Skin of body (tissue), 2 donors: ENCODE data around the gene VPS37B. TPM values are rescaled to one million over a fixed set of nuclear protein-coding genes. Genes with fewer than 3 reads are reported as not detected.
"Not testable (repeated sequence)": the region's sequence is repeated elsewhere in the genome, so short reads cannot be mapped to it uniquely, and the experiment has no call there.

Experiments used
- DNase-seq: peaks from one replicate; lab custom pipeline; 2025; lab: John Stamatoyannopoulos, UW
- total RNA-seq: library from RNA; depleted of rRNA; stranded (reverse); fragments of >200 nt; gene quantifications from one replicate; pipeline ENCODE4 v1.2.3, GENCODE V29; 2014

Gene VPS37B
- total RNA-seq, 1 donor from 2014 or later, result 22.7 TPM

DNA sequence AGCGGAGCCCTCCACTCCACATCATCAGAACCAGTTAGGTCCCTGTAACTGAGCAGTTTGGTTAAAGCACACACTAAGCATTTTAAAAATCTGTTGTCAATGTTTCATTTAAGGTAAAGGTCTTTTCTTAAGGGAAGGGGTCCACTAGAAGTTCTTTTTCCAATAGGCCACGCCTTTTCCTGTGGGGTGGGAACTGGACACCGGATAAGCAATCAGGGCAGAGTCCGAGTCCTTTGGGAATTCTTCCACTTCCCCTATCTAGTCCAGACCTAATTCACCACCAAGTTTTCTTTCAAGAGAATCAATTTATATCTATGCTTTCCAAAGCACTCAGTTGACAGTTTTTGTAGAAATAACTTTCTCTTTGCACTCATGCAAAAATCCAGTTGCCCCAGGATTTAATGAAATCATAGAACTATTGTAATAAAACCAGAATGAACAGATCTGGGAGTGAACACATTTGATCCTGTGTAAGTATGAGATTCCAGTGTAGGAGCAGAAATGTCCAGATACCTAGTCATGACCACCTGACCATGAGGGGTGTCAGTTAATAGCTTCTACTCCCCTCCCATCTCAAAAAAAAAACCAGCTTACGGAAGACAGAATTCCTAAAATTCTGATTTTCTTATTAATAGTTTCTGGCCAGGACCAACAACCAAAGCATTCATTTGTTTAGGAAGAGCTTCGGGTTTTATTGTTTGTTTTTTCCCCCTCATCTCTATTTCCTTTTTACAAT, 11.7 kb downstream of the VPS37B start:
- DNase-seq, result no peak

DNA sequence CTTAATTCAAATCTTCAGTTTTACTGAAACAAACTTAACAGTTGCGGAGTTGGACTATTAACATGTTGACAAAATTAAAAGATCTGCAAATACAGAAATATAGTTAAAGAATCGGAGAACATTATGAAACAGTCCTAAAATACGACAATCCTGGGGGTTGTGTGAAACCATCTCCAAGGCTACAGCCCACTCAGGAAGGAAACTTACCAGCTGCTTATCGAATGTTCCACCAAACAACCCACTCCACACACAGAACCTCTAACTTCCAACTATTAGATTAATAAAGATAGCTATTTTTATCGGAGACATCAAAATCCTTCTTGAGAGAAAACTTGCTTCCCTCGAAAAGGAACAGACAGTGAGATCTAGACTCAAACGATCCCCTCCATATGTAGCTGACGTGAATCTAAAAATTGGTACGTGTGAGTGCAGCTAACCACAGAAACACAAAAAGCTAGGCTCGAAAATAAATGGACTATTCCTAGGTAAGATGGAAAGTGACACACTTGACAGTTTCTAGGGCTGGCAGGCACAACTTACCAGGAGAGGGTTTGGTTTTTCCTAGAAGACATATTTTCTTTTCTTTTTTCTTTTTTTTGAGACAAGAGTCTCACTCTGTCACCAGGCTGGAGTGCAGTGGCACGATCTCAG, 12.9 kb downstream of the VPS37B start:
- no peak for DNase-seq

DNA sequence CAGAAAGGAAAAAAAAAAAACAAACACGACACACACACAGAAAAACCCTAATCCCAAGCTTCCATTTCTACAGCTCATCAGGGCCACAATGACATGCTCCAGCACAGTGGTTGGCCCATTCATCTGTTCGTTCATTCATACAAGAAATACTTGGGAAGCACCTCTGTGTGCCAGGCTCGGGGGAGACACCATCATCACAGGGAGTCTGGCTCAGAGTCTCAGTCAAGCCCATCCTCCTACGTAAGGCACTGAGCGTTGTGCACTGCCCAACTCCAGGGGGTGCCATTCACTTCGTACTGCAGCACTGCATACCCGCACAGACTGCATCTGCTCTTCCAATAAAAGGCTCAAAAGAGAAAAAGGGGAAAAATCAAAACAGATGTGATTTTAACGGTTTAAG, 15.3 kb downstream of the VPS37B start:
- DNase-seq, result peak; percentile 54

DNA sequence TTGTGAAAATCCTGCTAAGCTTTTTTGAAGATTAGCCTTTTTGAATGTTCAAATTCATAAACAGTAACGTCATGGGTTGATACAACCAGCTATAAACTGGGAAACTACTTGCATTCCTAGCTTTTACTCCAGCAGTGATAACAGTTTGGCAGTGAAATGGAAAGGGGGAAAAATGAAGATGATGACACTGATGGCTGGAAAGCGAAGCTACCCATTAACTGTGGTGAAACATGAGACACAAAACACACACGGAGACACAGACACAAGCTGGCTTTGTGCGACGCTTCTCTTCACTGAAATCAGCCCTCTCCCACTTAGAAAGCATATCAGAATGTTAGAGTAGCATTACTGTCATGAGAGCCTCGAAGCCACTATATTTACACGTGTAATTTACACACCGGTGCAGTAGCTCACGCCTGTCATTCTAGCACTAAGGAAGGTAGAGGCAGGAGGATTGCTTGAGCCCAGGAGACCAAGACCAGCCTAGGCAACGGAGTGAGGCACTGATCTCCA, 15.7 kb downstream of the VPS37B start:
- DNase-seq, result peak; percentile 22

DNA sequence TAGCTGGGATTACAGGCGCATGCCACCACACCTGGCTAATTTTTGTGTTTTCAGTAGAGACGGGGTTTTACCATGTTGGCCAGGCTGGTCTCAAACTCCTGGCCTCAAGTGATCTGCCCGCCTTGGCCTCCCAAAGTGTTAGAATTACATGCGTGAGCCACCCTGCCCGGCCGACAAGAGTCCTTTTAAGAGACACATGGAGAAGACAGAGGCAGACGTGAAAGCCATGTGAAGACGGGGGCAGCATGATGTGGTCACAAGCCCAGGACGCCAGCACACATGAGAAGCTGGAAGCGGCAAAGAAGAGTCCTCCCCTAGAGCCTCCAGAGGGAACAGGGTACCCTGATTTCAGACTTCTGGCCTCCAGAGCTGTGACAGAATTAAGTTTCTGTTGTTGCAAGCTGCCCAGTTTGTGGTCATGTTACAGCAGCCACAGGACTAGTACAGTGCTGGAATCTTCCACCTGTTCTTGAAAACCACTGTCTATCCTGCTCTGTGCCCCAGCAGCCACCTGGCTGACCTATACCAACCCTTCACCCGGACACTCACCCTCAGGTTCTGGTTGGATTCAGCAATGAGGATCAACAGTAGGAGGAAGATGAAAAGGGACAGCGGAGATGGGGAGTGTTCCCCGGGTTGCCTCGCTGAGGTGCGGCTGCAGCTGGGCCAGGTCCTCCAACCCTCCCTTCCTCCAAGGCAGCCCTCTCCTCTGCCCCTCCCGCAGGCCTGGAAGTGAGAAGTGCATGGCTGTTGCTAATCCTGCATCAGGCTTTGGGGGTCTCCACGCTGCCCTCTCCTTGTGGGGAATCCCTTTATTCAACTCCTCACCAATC, 16.9 kb downstream of the VPS37B start:
- no peak for DNase-seq

DNA sequence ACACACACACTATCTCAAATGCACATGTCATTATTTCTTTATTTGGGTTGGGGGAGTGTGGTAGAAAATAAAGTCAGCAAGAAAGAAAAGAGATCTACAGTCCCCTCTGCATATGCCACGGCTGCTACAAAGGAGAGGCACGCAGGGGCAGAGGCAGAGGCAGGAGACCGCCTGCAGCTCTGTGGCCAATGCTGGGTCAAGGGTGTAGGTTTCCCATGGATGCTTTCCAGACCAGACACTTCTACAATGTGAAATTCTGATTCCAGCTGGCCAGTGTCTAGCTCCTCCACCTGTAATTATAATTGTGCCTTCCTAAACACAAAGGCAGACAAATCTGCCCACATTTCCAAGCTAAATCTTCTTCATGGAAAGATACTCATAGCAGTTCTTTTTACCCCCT, 19.2 kb downstream of the VPS37B start:
- no peak for DNase-seq

DNA sequence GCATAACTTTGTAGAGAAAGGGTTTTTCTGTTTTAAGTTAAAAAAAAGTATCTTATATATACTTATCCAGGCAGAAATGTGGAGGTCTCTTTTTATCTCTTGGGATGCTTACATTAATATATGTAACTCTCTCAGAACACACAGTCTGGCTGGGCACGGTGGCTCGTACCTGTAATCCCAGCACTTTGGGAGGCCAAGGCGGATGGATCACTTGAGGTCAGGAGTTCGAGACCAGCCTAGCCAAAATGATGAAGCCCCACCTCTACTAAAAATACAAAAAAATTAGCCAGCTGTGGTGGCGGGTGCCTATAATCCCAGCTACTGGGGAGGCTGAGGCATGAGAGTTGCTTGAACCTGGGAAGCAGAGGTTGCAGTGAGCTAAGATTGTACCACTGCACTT, 19.6 kb downstream of the VPS37B start:
- not testable (repeated sequence) for DNase-seq

DNA sequence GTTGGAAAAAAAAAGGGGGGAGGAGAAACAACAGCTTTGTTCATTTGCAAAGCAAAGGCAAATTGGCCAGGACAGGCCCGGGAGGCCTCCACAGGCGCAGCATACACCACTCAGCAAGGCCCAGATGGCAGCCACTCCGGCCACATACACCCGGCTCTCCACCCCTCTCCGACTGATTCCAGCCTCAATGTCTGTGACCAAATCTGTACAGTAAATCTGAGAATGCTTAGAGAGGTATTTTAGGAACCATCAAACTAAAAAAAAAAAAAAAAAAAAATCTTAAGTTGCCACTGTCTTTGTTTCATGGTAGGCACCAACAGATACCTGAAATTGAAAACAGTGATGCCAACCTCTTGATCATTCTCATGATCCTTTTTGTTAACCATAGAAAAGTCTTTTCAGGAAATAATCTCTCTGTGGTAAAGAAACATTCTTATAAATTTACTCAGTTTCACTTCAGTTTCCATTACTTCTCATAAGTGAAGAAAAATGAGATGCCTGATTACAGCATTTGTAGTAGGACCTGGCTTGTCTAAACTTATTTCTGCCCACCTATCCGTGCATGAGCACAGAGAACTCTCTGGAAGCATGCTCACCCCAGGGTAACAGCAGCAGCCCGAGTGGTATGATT, 20.2 kb downstream of the VPS37B start:
- no peak for DNase-seq

DNA sequence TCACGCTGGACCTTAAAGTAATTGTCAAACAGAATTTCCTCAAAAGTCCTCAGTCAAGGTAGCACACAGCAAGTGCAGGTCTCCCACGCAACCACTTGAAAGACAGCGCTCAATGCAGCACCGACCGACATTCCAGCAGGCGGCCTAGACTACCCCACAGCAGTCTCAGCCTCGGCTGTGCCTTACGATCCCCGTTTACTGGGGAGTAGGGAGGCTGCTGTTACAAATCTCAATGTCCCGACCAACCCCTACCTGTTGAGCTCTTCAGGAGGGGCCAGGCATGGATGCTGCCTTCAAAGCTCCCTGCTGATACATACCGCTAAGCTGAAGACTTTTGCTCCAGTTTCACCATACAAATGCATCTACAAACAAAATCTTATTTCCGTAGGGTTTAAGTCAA, 21.8 kb downstream of the VPS37B start:
- DNase-seq, result no peak

DNA sequence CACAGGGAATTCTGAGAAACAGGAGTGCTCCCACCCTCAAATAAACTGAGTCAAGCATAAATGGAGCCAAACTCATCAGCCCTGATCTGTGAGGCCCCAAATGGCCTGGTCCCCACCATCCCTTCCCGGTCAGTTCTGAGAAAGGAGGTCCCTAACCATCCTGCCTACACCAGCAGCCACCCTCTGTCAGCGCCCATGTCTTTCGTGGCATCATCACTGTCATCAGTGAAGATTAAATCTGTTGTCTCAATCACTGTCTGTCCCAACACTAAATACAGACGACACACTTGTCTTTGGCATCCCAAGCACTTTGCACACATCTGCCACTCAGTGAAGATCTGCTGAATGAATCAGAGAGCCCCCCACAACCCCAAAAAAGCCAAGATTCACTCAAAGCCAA, 22.4 kb downstream of the VPS37B start:
- no peak for DNase-seq

DNA sequence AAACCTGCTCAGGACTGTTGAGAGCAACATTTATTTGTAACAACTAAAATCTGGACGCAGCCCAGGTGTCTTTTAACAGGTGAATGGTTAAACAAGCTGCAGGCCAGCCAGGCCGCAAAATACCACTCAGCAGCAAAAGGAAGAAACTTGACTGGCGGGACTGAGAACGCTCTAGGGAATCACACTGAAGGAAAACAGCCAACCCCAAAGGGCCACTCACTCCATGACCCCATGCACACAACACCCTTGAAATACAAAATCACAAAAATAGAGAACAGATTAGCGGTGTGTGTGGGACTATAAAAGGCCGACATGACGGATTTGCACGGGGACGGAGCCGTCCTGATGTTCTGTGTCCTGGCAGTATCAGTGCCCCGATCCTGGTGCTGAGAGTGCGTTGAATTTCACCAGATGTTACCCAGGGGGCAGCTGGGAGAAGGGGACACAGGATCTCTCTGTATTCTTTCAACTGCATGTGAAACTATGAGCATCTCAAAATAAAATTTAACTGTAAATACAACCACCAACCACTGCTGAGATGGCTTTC, 23.0 kb downstream of the VPS37B start:
- peak; percentile 24 for DNase-seq

DNA sequence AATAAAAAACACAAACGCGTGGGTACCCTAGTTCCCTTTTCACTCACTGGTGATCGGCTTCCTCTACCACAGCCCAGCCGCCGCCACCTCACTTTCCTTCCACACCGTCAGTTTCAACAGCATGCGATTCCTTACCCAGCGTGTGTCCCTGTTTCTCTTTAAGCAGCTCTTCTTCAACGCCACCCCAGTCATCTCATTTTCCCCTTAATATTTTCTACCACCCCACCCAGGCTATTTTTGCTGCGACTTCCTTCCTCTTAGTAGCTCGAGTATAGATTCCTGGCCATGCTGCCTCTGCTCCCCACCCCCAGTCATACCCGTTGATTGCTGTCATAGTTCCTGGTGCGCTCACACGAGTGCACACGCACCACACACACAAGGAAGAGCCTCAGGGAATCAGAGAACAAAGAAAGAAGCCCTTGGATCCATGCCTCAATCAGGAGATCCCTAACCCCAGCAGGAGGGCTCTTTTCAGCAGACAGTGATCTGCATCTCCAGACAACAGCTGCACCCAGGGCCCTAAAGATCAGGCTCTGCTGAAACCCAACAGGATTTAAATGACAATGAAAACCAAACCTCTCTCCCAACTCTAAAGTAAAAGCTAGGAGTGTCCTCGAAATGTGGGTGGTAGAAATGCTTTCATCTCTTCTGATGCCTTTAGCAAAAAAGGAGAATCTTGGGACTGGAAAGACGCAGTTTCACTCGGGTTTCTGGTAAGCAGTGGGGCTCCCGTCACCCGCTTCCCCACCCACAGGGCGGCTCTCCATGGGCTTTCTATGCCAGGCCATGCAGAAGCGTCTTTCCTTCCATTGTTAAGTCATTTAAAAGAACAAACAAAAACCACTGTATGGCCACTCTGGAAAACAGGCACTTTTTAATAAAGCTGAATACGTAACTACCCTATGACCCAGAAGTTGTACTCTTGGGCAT, 23.8 kb downstream of the VPS37B start:
- DNase-seq, result peak; percentile 85

DNA sequence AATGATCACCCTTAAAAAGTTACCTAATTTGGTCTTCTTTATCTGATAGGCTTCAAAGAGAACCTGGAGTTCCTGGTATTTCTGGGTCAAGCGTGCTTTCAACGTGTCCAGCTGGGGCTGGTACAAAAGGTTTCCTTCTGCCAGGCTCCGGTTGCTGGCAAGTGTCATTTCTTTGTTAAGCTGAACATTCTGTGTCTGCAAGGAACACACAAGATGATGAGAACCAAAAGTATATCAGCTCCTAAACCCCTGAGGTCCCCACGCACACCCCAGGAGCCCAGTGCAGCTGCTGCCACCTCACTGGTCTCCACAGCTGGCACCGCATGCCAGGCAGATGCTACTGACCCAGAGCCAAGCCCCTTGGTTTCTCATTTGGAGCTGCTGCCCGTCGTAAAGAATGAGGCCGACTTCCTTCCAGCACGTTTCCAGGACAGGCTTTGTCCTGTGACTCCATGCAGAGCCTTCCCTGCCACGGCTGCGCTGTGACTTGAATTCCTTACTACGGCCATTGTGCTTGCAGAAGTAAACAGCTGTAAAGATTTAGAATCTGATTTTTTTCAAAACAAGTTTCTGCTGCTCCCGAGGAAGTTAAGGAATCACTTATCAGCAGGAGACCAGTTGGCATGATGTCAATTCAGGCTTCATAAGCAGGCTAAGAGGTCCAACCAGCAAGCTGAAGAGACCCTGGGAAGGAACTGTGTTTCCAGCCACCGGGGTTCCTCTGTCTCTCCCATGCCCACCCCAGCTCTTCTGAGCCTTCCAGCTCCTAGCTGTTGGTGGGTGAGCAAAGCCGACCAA, 24.9 kb downstream of the VPS37B start:
- DNase-seq, result peak; percentile 62

DNA sequence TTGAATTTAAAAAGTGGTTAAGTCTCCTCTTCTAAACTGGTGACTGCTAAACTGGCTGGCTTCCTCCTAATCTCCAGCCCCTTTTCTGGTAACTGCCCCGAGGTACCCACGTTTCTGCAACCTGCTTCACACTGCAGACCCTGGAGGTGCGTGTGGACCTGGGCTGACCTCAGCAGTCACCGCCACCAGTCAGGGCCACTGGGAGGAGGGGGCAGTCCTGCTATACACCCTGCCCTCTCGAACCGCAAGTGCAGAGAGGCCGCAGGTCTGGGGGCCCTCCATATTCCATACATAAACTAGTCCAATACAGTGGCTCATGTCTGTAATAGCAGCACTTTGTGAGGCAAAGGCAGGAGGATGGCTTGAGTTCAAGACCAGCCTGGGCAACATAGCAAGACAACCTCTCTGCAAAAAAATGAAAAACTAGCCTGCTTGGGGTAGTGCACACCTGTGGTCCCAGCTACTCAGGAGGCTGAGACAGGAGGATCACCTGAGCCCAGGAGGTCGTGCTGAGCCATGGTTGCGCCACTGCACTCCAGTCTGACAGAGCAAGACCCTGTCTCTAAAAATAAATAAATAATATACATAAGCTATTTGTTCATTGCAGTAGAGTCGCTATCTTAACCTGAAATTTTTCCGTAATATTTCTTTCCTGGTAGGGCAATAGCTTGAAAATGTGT, 25.6 kb downstream of the VPS37B start:
- DNase-seq, result no peak

DNA sequence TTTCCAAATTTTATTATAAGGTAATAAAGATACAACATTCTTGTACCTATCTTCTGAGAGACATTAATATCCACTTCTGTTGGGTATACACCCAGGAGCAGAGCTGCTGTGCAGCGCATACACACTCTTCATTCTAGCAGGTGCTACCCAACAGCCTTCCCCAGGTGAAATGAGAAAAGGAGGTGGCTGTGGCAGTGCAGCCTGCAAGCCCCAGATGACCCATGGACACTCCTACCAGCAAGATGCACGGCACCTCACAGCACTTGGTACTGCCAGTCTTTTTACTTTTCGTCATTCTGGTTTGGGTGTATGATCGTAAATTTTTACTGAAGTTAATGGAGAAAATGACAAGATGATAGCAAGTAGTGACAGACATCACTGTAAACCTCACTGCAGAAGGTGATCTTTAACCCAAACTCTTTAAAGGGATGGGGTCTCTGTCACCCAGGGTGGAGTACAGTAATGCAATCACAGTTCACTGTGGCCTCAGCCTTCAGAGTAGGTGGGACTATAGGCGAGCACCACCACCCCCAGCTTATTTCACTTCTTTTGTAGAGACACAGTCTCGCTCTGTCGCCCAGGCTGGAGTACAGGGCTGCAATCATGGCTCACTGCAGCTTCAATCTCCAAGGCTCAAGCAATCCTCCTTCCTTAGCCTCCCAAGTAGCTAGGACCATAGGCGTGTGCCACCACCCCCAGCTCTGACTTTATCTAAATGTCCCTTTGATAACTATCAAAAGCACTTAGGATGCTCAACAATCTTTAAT, 26.5 kb downstream of the VPS37B start:
- DNase-seq, result no peak

DNA sequence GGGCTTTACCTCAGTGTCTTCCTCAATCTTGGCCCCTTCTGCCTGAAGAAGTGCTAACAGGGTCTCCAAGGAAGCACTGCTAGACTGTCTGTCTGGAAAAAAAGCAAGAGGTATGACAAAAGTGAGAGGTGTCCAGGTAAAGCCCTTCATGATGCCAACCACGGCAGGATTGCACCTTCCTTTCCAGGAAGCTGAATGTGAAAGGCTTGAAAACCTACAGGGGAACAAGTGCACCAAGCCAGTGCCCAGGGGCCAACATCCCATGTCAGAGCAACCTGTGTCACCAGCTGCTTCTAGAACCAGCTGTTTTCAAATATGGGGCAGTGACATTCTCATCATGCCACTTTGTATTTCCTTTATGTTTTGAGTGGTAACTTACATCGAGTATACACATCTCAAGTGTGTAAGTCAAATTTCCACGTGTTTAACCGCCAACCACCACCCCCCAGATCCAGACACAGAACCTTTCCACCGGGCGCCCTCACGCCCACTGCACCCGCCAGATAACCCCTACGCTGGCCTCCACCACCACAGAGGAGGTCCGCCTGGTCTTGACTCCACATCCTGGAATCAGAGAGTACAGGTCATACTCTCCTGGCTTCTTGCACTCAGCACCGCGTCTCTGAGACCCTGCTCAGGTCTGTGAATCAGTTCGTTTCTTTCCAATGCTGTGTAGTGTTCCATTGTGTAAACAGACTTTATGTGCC, 27.3 kb downstream of the VPS37B start:
- DNase-seq, result no peak

DNA sequence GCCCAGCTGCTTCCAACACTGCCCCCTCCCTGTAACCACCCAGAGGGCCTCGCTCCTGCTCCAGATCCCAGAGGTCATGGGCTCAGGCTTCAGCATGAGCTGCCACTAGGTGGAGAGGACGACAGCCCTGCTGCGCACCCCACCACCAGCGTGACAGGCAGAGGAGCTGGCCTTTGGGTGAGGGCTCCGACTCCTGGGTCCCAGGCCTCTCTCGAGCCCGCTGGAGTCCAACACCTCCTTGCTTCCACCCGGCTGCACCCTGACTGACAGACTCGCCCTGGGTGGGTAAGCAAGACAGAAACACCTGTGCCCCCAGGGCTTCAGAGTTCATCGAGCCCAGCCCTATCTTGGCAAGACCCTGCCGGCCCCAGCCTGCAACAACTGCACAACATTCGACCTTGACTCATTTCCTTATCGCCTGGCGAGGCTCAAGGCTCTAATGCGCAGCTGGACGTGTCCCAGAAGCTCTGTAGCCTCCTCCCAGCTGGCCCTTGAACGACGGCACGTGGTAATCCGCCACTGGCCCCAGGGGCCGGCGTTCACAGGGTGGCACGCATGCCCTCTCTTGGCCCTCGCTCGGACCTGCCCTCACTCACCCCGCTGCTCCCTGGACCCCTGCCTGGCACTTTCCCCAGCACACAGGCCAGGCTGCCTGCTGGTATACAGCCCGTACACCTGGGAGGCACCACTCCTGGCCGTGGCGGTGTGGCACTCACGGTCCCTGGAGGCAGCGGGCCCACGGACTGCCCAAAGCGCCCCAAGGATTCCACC, 28.0 kb downstream of the VPS37B start:
- DNase-seq, result no peak
